ENCODE data around the gene TMEM108. TPM values are rescaled to one million over a fixed set of nuclear protein-coding genes. Genes with fewer than 3 reads are reported as not detected.

Gene TMEM108
- total RNA-seq, 1 experiment from 2014 or later = not detected

DNA sequence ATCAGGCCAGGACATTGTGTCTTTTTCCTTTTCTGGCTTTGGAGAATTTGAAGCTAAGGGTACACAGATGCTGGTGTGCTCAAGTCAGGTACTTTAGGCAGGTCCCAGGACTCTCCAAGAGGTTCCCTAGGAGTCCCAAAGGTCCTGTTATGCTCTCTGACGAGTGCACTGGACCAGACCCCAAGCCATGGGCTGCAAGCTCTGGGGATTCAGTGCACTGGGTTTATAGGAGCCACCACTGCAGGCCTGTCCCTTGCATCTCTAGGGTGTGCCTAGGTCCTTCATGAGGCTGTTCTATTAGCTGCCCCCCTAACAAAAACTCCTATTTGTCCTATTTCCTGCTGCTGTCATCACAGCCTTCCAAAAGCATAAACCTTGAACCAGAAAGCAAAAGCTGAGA lies 329.8 kb downstream of the TMEM108 start:
- CTCF ChIA-PET = no interaction called here
- Histone ChIP-seq H3K9me3 (ENCODE audit: control insufficient read depth in 1 of 2, insufficient read depth in 1 of 2, low read depth in 1 of 2, low read length in 2 of 2) (no peaks in the 10 kb centered on the region), H3K27me3 (ENCODE audit: insufficient read depth, low read length) (peaks cover 88% of the 10 kb centered on the region), H3K36me3 (ENCODE audit: control insufficient read depth in 1 of 2, insufficient read depth in 2 of 2, low read length in 2 of 2) (no peaks in the 10 kb centered on the region), H4K20me1 (ENCODE audit: insufficient read depth) (no peaks in the 10 kb centered on the region), H3K79me2 (ENCODE audit: insufficient read depth, low read length) (no peaks in the 10 kb centered on the region), H3K4me2 (ENCODE audit: low read length) (no peak overlapping the region), H3K4me3 (replicated peaks in 1 of 2; ENCODE audit: low read depth in 1 of 2, low read length in 2 of 2) (no peak overlapping the region), H3K9me2 (ENCODE audit: insufficient read depth) (no peaks in the 10 kb centered on the region), H2AFZ (ENCODE audit: low read depth, low read length, poor library complexity, severe bottlenecking) (no peak overlapping the region), H3K4me1 (ENCODE audit: control insufficient read depth in 1 of 2, insufficient read depth in 2 of 2, low read length in 2 of 2) (no peaks in the 10 kb centered on the region), H3K27ac (ENCODE audit: low read depth, low read length) (no peak overlapping the region), H3K9ac (ENCODE audit: low read length) (no peak overlapping the region)
- intact Hi-C loops (cut with micrococcal nuclease) = no loop called here
- ATAC-seq = no peak
- no TSS peak for BruUV-seq (replicated peaks)
- RAD21 ChIA-PET (ENCODE audit: low non-redundant PET in 1 of 2, low total read pairs in 2 of 2, uncharacterized antibody in 2 of 2, unreplicated experiment in 2 of 2) = no interaction called here
- TF ChIP-seq EZH2phosphoT487 (IDR thresholded peaks at IDR 0.05; ENCODE audit: borderline replicate concordance) = no peak
- no peak for TF ChIP-seq TCF7L2 (IDR thresholded peaks at IDR 0.05; ENCODE audit: borderline replicate concordance, extremely low read depth, insufficient read depth, insufficient read length)
- TF ChIP-seq RAD21 (IDR thresholded peaks at IDR 0.05; ENCODE audit: low read depth) = no peak
- no peak for TF ChIP-seq CBX3 (IDR thresholded peaks at IDR 0.05; ENCODE audit: low read depth)
- no peak for TF ChIP-seq POLR2AphosphoS5 (IDR thresholded peaks at IDR 0.05; ENCODE audit: low read depth, low read length)
- no peak for TF ChIP-seq FOSL1 (IDR thresholded peaks at IDR 0.05; ENCODE audit: low read depth)
- TF ChIP-seq CEBPB (IDR thresholded peaks at IDR 0.05; ENCODE audit: low read depth) = no peak
- TF ChIP-seq ZBTB33 (IDR thresholded peaks at IDR 0.05; ENCODE audit: extremely low read depth, insufficient replicate concordance, low read length) = no peak
- TF ChIP-seq ZFX (IDR thresholded peaks at IDR 0.05) = no peak
- TF ChIP-seq, protein P1, sequence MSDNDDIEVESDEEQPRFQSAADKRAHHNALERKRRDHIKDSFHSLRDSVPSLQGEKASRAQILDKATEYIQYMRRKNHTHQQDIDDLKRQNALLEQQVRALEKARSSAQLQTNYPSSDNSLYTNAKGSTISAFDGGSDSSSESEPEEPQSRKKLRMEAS (IDR thresholded peaks at IDR 0.05) = no peak
- no peak for TF ChIP-seq EGR1 (IDR thresholded peaks at IDR 0.05; ENCODE audit: low read depth)
- no peak for TF ChIP-seq EZH2 (IDR thresholded peaks at IDR 0.05)
- no peak for TF ChIP-seq SP1 (IDR thresholded peaks at IDR 0.05; ENCODE audit: low read depth)
- TF ChIP-seq SRF (IDR thresholded peaks at IDR 0.05; ENCODE audit: low read depth) = no peak
- TF ChIP-seq ELF1 (IDR thresholded peaks at IDR 0.05; ENCODE audit: borderline replicate concordance, low read depth) = no peak
- TF ChIP-seq SIN3A (IDR thresholded peaks at IDR 0.05; ENCODE audit: low read depth) = no peak
- no peak for TF ChIP-seq REST (IDR thresholded peaks at IDR 0.05; ENCODE audit: low read depth)
- no peak for DNase-seq (ENCODE audit: low read depth, low spot score)
- POLR2A ChIA-PET = no interaction called here
